PFSK-1 (cell line): ENCODE measurements around the gene NUDCD3.

ENCODE experiments used
- TAF1 ChIP-seq: IDR thresholded peaks from 2 replicates; pipeline ENCODE4 v1.6.1; 2012; ENCODE audit warnings: low read length, control low read depth, borderline replicate concordance; ENCODE audit not compliant: insufficient read depth
- TF ChIP-seq, protein P1 (sequence below), 2 experiments: IDR thresholded peaks; 2 replicates each; pipeline versions ENCODE4 v1.6.1 to v1.8.0; 2011 to 2012; ENCODE audit warnings: low read depth in 2 of 2, low read length in 2 of 2, control low read depth in 1 of 2, inconsistent platforms in 1 of 2, mild to moderate bottlenecking in 1 of 2, moderate library complexity in 1 of 2; ENCODE audit not compliant: insufficient read depth in 1 of 2

DNA sequence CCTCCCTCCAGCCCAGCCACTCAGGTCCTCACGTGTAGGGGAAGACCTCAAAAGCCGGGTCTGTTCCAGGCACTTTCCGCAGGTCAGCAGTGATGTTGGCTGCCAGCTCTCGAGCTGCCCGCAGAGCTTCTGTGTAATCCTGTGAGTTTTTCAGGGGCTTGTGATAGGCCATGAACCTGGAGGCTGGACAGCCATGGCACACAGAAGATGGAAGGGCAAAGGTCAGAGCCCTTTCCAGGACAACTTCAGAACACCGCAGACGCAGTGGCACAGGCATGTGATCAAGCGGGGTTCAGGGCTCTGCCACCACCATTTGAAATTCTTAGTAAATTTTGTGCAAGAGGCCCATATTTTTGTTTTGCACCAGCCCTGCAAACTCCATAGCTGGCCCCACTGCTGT lies 26.7 kb upstream of the NUDCD3 start:
- TF ChIP-seq, protein P1, sequence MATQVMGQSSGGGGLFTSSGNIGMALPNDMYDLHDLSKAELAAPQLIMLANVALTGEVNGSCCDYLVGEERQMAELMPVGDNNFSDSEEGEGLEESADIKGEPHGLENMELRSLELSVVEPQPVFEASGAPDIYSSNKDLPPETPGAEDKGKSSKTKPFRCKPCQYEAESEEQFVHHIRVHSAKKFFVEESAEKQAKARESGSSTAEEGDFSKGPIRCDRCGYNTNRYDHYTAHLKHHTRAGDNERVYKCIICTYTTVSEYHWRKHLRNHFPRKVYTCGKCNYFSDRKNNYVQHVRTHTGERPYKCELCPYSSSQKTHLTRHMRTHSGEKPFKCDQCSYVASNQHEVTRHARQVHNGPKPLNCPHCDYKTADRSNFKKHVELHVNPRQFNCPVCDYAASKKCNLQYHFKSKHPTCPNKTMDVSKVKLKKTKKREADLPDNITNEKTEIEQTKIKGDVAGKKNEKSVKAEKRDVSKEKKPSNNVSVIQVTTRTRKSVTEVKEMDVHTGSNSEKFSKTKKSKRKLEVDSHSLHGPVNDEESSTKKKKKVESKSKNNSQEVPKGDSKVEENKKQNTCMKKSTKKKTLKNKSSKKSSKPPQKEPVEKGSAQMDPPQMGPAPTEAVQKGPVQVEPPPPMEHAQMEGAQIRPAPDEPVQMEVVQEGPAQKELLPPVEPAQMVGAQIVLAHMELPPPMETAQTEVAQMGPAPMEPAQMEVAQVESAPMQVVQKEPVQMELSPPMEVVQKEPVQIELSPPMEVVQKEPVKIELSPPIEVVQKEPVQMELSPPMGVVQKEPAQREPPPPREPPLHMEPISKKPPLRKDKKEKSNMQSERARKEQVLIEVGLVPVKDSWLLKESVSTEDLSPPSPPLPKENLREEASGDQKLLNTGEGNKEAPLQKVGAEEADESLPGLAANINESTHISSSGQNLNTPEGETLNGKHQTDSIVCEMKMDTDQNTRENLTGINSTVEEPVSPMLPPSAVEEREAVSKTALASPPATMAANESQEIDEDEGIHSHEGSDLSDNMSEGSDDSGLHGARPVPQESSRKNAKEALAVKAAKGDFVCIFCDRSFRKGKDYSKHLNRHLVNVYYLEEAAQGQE (IDR thresholded peaks at IDR 0.05; ENCODE audit: insufficient read depth in 1 of 2, low read depth in 2 of 2, low read length in 2 of 2), result no peak
- TF ChIP-seq TAF1, result no peak
